ENCODE results near the gene TMEM258. TPM values are rescaled to one million over a fixed set of nuclear protein-coding genes. Genes with fewer than 3 reads are reported as not detected.

Gene TMEM258
- total and polyA plus RNA-seq, 10 of the 15 experiments (the other 5 are each of a cell fraction or from before 2014, with no cell fraction given), result 160 to 840 (median 326) TPM

GRCh38 chr11:61781585-61781984 is 10.8 kb downstream of the TMEM258 start:
- BruUV-seq (replicated peaks), result no TSS peak
- in situ Hi-C loops (cut with MboI), result loop anchor here (5.0 kb wide), 1 partner anchor 34 kb away; no protein-coding TSS in a partner anchor

More at GRCh38 chr11:61781585-61781984, 10.8 kb downstream of the TMEM258 start:
- Histone ChIP-seq H3K27ac (ENCODE audit: control insufficient read depth, insufficient read depth) (no peak overlapping the region), H3K9me3 (replicated peaks; ENCODE audit: control insufficient read depth, insufficient read depth, low read length) (no peaks in the 10 kb centered on the region), H3K27me3 (replicated peaks in 1 of 2; ENCODE audit: control insufficient read depth in 2 of 2, insufficient read depth in 2 of 2, low read length in 1 of 2) (no peaks in the 10 kb centered on the region), H2AFZ (ENCODE audit: control insufficient read depth, low read depth, low read length) (no peak overlapping the region), H3K79me2 (ENCODE audit: control insufficient read depth, insufficient read depth, low read length) (no peaks in the 10 kb centered on the region), H4K20me1 (ENCODE audit: control insufficient read depth, insufficient read depth) (no peaks in the 10 kb centered on the region), H3K4me2 (ENCODE audit: control insufficient read depth, insufficient read depth) (no peak overlapping the region), H3K4me1 (ENCODE audit: control insufficient read depth, insufficient read depth, low read length) (no peaks in the 10 kb centered on the region; the same call in 1 of the 2 replicates), H3K9ac (ENCODE audit: control insufficient read depth, insufficient read depth, low read length) (no peak overlapping the region), H3K36me3 (ENCODE audit: control insufficient read depth in 2 of 2, insufficient read depth in 2 of 2, low read length in 1 of 2) (peaks cover 0 to 5% of the 10 kb centered on the region in 2 experiments; a peak in 3 of 4 replicates), H3K4me3 (no peak overlapping the region)
- TF ChIP-seq ZBTB11 (CRISPR knock-in tag; IDR thresholded peaks at IDR 0.05) (no peak), CTCF (IDR thresholded peaks at IDR 0.05 in 2 of 3, conservative IDR thresholded peaks at IDR 0.05 in 1 of 3; ENCODE audit: control insufficient read depth in 2 of 3, extremely low read depth in 1 of 3, insufficient read depth in 1 of 3, low read depth in 3 of 3, low read length in 3 of 3) (no peak), GATAD2B (conservative IDR thresholded peaks at IDR 0.05; ENCODE audit: low read depth) (no peak), FOXK2 (IDR thresholded peaks at IDR 0.05) (no peak), STAT1 (conservative IDR thresholded peaks at IDR 0.05) (no peak), PML (IDR thresholded peaks at IDR 0.05; ENCODE audit: low read length) (no peak), POLR2AphosphoS5 (IDR thresholded peaks at IDR 0.05; ENCODE audit: low read length) (no peak), EP300 (IDR thresholded peaks at IDR 0.05; ENCODE audit: borderline replicate concordance in 1 of 2, control insufficient read depth in 1 of 2, low read depth in 2 of 2, low read length in 2 of 2) (no peak), JUNB (IDR thresholded peaks at IDR 0.05) (no peak)
- ATAC-seq, result no peak
- ChIA-PET POLR2A (no interaction called here), RAD21 (ENCODE audit: unreplicated experiment) (interaction anchor here (1.1 kb wide), 1 partner anchor 34 kb away, joined by 3 read pairs; no protein-coding TSS in a partner anchor), SMC1A (ENCODE audit: uncharacterized antibody, unreplicated experiment) (no interaction called here), CTCF (interaction anchor here (0.9 to 1.7 kb wide), 4 partner anchors 16 to 301 kb away, joined by 3 to 10 read pairs (median 4); no protein-coding TSS in a partner anchor)
- WGBS (ENCODE audit: insufficient coverage, insufficient replicate concordance, low lambda C conversion rate, missing lambda C conversion rate), result 41% methylated on average over 5 of the region's 5 CpGs
- intact Hi-C loops (cut with micrococcal nuclease; ENCODE audit: unreplicated experiment), result no loop called here
- no peak for FAIRE-seq
- DNase-seq (ENCODE audit: low read depth, low spot score), result no peak

Measured in GM12878 (cell line).